Keratinocyte (primary cell): ENCODE measurements around the gene ZC3H18.

ENCODE experiments used
- EZH2 ChIP-seq: IDR thresholded peaks from one replicate; pipeline ENCODE4 v1.6.1; 2012; ENCODE audit warnings: inconsistent platforms, mild to moderate bottlenecking, low read length, moderate library complexity
- TF ChIP-seq, protein P1 (sequence below), 3 experiments: IDR thresholded peaks in 1 of 3; conservative IDR thresholded peaks in 1 of 3; optimal IDR thresholded peaks in 1 of 3; 2 replicates in 2 of 3; 3 replicates in 1 of 3; pipeline versions ENCODE3 to v1.5.1; 2011; ENCODE audit warnings: low read length in 3 of 3, mild to moderate bottlenecking in 3 of 3, moderate library complexity in 2 of 3, control low read depth in 1 of 3, inconsistent platforms in 1 of 3; ENCODE audit not compliant: insufficient read depth in 2 of 3; ENCODE audit errors: extremely low read depth in 1 of 3

DNA sequence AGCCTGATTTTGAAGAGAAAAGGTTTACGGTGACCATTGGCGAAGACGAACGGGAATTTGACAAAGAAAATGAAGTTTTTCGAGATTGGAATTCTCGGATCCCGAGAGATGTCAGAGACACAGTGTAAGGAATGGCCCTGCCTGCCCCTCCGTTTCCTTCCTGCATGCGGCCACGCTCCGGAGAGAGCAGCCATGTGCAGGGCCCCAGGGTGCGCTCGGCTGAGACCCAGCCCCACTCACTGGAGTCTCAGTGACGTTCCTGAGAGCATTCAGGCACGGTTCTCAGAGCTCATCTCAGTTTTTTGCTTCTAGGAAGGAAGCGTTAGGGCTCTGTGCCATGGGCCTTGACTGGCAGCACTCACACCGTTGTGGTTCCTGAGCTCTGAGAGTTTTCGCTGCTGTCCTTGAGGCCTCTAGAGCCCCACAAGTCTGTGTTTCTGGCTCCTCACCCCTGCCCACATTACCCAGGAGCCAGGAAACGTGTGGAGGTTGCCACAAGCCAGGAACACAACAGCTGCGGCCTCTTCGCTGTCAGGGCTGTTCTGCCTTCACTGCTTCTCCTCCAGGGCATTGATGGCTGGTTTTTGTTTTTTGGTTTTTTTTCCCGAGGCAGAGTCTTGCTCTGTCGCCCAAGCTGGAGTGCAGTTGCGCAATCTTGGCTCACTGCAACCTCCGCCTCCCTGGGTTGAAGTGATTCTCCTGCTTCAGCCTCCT, 29.8 kb downstream of the ZC3H18 start:
- TF ChIP-seq, protein P1, sequence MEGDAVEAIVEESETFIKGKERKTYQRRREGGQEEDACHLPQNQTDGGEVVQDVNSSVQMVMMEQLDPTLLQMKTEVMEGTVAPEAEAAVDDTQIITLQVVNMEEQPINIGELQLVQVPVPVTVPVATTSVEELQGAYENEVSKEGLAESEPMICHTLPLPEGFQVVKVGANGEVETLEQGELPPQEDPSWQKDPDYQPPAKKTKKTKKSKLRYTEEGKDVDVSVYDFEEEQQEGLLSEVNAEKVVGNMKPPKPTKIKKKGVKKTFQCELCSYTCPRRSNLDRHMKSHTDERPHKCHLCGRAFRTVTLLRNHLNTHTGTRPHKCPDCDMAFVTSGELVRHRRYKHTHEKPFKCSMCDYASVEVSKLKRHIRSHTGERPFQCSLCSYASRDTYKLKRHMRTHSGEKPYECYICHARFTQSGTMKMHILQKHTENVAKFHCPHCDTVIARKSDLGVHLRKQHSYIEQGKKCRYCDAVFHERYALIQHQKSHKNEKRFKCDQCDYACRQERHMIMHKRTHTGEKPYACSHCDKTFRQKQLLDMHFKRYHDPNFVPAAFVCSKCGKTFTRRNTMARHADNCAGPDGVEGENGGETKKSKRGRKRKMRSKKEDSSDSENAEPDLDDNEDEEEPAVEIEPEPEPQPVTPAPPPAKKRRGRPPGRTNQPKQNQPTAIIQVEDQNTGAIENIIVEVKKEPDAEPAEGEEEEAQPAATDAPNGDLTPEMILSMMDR (optimal IDR thresholded peaks at IDR 0.05 in 1 of 3, IDR thresholded peaks at IDR 0.05 in 1 of 3, conservative IDR thresholded peaks at IDR 0.05 in 1 of 3; ENCODE audit: extremely low read depth in 1 of 3, insufficient read depth in 2 of 3, low read length in 3 of 3): no peak
- no peak for TF ChIP-seq EZH2
